CD4-positive, alpha-beta T cell treated with Interleukin-17A for 1 hour (primary cell): ENCODE results near the gene KLF6.
"Not testable (repeated sequence)": the region's sequence is repeated elsewhere in the genome, so short reads cannot be mapped to it uniquely, and the experiment has no call there.

Source experiments
- DNase-seq: peaks from one replicate; pipeline ENCODE4 v3.0.0-alpha.2; 2020

The KLF6 gene

GRCh38 chr10:3755440-3756359 is 29.3 kb downstream of the KLF6 start:
- no peak for DNase-seq

- no peak for DNase-seq
These were observed 30.1 kb downstream of the KLF6 start for GRCh38 chr10:3754727-3755439.

- DNase-seq: no peak
These were observed 34.2 kb downstream of the KLF6 start for GRCh38 chr10:3750854-3751253.

- no peak for DNase-seq
These were observed 34.8 kb downstream of the KLF6 start for GRCh38 chr10:3750006-3750816.

GRCh38 chr10:3749600-3749999 is 35.4 kb downstream of the KLF6 start:
- no peak for DNase-seq

- DNase-seq: no peak
These were observed 36.0 kb downstream of the KLF6 start for GRCh38 chr10:3749011-3749410.

- no peak for DNase-seq
These were observed 36.5 kb downstream of the KLF6 start for GRCh38 chr10:3748484-3748883.

- DNase-seq: no peak
These were observed 37.0 kb downstream of the KLF6 start for GRCh38 chr10:3747984-3748383.

- DNase-seq: no peak
These were observed 37.6 kb downstream of the KLF6 start for GRCh38 chr10:3747248-3747960.

GRCh38 chr10:3746634-3747033 is 38.4 kb downstream of the KLF6 start:
- DNase-seq: no peak

GRCh38 chr10:3745521-3745920 is 39.5 kb downstream of the KLF6 start:
- no peak for DNase-seq

- peak; percentile 30 for DNase-seq
These were observed 43.1 kb downstream of the KLF6 start for GRCh38 chr10:3741688-3742461.

- DNase-seq: no peak
These were observed 44.7 kb downstream of the KLF6 start for GRCh38 chr10:3740157-3740871.

GRCh38 chr10:3738855-3739350 is 46.1 kb downstream of the KLF6 start:
- no peak for DNase-seq

GRCh38 chr10:3737864-3738263 is 47.1 kb downstream of the KLF6 start:
- DNase-seq: no peak

GRCh38 chr10:3735175-3735574 is 49.8 kb downstream of the KLF6 start:
- peak; percentile 20 for DNase-seq

- DNase-seq: no peak
These were observed 50.9 kb downstream of the KLF6 start for GRCh38 chr10:3734111-3734510.

- DNase-seq: not testable (repeated sequence)
These were observed 52.8 kb downstream of the KLF6 start for GRCh38 chr10:3732183-3732582.

- no peak for DNase-seq
These were observed 55.5 kb downstream of the KLF6 start for GRCh38 chr10:3729397-3729976.

GRCh38 chr10:3728563-3728962 is 56.4 kb downstream of the KLF6 start:
- DNase-seq: no peak

GRCh38 chr10:3727268-3727667 is 57.7 kb downstream of the KLF6 start:
- DNase-seq: no peak
